DMS153 treated with DMSO at 0.1 percent for 48 hours (cell line): ENCODE results near the gene SRD5A1.

Source experiments
- DNase-seq: peaks from one replicate; lab custom pipeline; 2025; ENCODE audit not compliant: unreplicated experiment; lab: John Stamatoyannopoulos, UW

SRD5A1 gene

GRCh38 chr5:6682239-6682638, 49.0 kb downstream of the SRD5A1 start:
- no peak for DNase-seq

GRCh38 chr5:6683241-6683640, 50.0 kb downstream of the SRD5A1 start:
- DNase-seq = no peak

GRCh38 chr5:6684075-6684474, 50.8 kb downstream of the SRD5A1 start:
- DNase-seq = no peak

GRCh38 chr5:6686501-6686900, 53.3 kb downstream of the SRD5A1 start:
- DNase-seq = no peak

- no peak for DNase-seq
Observed at GRCh38 chr5:6686915-6687409, 53.7 kb downstream of the SRD5A1 start.

- no peak for DNase-seq
Observed at GRCh38 chr5:6687505-6687904, 54.3 kb downstream of the SRD5A1 start.

- no peak for DNase-seq
Observed at GRCh38 chr5:6692906-6693305, 59.7 kb downstream of the SRD5A1 start.

- no peak for DNase-seq
Observed at GRCh38 chr5:6698696-6699095, 65.5 kb downstream of the SRD5A1 start.

GRCh38 chr5:6699357-6699756, 66.1 kb downstream of the SRD5A1 start:
- no peak for DNase-seq

- DNase-seq = no peak
Observed at GRCh38 chr5:6700074-6700684, 66.9 kb downstream of the SRD5A1 start.

- DNase-seq = no peak
Observed at GRCh38 chr5:6700685-6701355, 67.6 kb downstream of the SRD5A1 start.

GRCh38 chr5:6701491-6701890, 68.3 kb downstream of the SRD5A1 start:
- no peak for DNase-seq

GRCh38 chr5:6702633-6703032, 69.4 kb downstream of the SRD5A1 start:
- no peak for DNase-seq

- no peak for DNase-seq
Observed at GRCh38 chr5:6703806-6704205, 70.6 kb downstream of the SRD5A1 start.

GRCh38 chr5:6704361-6704851, 71.2 kb downstream of the SRD5A1 start:
- no peak for DNase-seq

- no peak for DNase-seq
Observed at GRCh38 chr5:6705088-6705487, 71.8 kb downstream of the SRD5A1 start.

GRCh38 chr5:6705959-6706358, 72.7 kb downstream of the SRD5A1 start:
- no peak for DNase-seq

- DNase-seq = no peak
Observed at GRCh38 chr5:6707852-6708251, 74.6 kb downstream of the SRD5A1 start.

GRCh38 chr5:6708814-6709213, 75.6 kb downstream of the SRD5A1 start:
- DNase-seq = no peak

GRCh38 chr5:6710070-6710469, 76.8 kb downstream of the SRD5A1 start:
- no peak for DNase-seq

- no peak for DNase-seq
Observed at GRCh38 chr5:6710551-6711318, 77.5 kb downstream of the SRD5A1 start.
